GM13976 (cell line): ENCODE data around the gene HMGB1.
"Not testable (repeated sequence)": the region's sequence is repeated elsewhere in the genome, so short reads cannot be mapped to it uniquely, and the experiment has no call there.

Experiments used
- DNase-seq: peaks from one replicate; pipeline ENCODE4 v3.0.0; 2012; ENCODE audit warnings: low spot score
- in situ Hi-C: fragments of 300-500 bp; cut with MboI; formaldehyde crosslinking; loops from one replicate; pipeline ENCODE4 v1.12.0; 2022; ENCODE audit warnings: low sequenced_read_pairs, mixed read lengths, inconsistent platforms; ENCODE audit not compliant: unreplicated experiment
- TF ChIP-seq, protein P1 (sequence below): IDR thresholded peaks from 2 replicates; pipeline ENCODE4 v1.5.1; 2012; ENCODE audit warnings: borderline replicate concordance, mild to moderate bottlenecking; ENCODE audit not compliant: insufficient read depth; ENCODE audit errors: extremely low read depth, missing control alignments, control extremely low read depth

HMGB1 gene

DNA sequence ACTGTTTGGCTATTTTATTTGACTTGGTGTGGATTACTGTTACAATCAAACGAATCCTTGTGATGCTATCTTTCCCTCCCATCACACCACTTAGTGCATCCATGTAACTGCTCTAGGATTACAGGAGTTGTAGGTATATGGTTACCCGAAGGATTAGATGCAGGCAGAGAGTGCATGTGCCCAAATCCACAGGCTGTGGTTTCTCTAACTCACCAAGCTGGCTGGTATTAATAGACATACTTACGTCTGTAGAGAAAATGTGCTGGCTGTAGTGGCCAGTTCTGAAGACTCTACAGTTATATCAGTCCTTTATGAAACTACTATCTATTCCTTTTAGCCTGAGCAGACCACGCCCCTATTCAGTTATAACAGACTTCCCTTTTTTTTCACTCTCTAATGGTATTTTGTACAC lies 1.1 kb upstream of the HMGB1 start:
- no peak for DNase-seq
- in situ Hi-C loops: no loop called here
- TF ChIP-seq, protein P1, sequence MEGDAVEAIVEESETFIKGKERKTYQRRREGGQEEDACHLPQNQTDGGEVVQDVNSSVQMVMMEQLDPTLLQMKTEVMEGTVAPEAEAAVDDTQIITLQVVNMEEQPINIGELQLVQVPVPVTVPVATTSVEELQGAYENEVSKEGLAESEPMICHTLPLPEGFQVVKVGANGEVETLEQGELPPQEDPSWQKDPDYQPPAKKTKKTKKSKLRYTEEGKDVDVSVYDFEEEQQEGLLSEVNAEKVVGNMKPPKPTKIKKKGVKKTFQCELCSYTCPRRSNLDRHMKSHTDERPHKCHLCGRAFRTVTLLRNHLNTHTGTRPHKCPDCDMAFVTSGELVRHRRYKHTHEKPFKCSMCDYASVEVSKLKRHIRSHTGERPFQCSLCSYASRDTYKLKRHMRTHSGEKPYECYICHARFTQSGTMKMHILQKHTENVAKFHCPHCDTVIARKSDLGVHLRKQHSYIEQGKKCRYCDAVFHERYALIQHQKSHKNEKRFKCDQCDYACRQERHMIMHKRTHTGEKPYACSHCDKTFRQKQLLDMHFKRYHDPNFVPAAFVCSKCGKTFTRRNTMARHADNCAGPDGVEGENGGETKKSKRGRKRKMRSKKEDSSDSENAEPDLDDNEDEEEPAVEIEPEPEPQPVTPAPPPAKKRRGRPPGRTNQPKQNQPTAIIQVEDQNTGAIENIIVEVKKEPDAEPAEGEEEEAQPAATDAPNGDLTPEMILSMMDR: no peak

DNA sequence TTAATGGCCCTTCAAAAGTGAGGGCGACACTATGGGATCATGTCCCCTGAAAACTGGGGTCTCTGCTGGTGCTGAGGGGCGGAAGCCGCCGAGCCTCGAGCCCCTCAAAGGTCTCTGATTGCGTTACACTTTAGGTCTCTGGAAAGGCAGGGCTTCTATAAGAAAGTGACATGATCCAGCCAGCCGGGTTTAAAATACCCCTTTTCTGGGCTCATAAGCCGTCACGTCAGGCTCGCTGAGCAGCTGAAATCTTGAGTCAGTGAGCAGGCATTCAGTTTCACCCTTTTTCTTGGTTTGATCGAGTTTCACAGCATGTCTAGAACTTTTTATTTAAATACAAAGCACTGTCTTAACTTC lies 600 bp upstream of the HMGB1 start:
- TF ChIP-seq, protein P1: no peak
- in situ Hi-C loops: no loop called here
- peak; percentile 37 for DNase-seq

DNA sequence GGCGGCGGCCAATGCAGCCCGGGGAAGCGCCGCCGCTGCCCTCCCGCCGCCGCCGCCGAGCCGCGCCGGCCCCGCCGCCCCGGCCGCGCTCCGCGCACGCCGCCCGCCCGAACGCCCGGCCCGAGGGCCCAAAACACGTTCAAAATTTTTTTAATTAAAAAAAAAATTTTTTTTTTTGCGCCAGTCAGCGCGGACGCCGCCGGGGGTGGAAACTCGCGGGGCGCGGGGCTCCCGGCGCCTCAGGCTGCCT lies 468 bp downstream of the HMGB1 start:
- TF ChIP-seq, protein P1: no peak
- in situ Hi-C loops: no loop called here
- DNase-seq: no peak

DNA sequence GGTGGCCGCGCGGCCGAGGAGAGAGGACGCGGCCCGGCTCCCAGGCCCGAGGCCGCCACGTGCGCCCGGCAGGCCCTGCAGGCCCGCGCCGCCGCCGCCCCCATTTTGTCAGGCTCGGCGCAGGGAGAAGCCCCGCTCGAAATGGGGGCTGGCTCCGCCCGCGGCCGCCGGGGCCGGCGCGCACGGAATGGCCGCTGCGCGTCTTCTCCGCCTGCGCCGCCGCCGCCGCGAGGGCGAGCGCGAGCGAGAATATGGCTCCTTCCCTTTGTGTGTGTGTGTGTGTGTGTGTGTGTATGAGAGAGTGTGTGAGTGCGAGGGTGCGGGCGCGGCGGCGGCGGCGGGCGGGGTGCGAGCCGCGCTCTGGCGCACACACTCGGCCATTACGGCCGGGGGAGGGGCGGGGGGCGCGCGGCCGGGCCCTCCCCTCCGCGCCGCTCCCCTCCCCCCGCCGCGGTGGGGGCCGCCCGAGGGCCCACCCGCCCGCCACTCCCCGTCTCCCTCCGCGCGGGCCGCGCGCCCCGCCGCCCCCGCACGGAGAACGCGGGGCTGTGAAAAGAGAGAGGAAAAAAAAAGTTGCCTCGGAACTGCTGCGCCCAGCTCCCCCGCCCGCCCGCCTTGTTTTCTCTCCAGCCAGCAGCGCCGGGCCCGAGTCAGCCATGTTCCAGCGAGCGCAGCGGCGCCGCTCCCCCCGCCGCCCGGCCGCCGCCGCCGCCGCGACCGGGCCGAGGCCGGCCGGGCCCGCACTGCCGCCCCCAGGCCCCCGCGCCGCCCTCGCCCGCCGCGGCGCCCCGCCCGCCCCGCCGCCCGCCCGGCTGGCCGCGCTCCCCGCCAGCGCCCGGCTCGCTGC lies 1.0 kb downstream of the HMGB1 start:
- DNase-seq: peak; percentile 77
- TF ChIP-seq, protein P1: no peak
- in situ Hi-C loops: no loop called here

DNA sequence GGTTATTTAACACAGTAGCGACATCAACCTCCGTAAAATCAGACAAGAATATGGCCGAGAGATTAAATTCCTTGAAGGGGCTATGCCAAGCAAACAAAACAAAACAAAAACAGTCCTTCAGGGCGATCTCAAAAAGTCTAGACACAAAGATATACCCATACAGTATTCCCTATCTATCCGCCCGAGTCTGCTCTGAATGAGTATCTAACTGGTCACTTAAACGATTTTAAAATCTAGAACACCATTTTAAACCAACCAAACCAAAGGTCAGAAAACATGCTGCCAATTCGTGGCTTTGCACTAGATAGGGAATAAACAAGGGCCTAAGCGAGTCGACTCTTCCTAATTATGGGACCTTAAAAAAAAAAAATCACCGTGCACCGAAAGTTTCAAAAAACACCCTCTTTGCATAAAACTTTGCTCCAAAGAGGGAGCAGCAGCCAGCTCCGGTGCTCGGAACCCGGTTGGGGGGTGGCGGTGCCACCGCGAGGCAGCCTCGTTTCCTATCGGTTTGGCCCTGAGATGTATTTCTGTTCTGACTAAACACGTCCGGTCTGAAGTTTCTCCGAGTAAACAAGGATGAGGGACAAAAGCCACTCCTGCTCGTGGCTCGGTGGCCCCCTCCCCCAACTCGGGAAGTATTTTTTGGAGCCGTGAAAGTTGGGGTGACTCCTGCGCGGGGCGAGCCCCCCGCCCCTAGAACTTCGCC lies 1.8 kb downstream of the HMGB1 start:
- DNase-seq: peak; percentile 53
- in situ Hi-C loops: no loop called here

DNA sequence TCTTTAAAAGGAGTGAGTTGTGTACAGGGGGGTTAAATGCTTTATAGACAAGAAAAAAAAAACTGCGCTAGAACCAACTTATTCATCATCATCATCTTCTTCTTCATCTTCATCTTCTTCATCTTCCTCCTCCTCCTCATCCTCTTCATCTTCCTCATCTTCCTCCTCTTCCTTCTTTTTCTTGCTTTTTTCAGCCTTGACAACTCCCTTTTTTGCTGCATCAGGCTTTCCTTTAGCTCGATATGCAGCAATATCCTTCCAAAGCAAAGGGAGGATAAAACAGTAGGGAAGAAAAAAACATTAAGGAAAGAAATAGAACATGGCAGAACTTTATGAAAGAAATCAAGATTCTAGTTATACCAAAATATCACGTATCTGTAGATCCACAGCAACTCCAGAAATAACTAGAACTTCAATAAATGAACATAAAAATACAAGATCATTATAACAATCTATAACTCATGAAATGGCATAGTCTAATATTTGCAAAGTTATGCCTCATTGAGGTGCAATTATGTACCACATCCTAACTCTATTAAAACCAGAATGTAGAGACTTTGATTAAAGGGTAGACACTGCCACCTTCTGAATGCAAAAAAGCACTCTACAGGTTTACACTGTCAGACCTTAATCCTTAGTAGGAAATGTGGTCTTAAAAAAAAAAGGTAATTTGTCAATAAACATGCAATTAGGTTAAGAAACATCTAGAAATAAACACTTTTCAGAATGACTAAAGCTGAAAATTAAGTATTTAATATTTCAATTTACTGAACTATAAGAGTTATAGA lies 4.3 kb downstream of the HMGB1 start:
- DNase-seq, in situ Hi-C loops: not testable (repeated sequence)
- TF ChIP-seq, protein P1: peak; percentile 25

More for the DNA sequence above, 1.8 kb downstream of the HMGB1 start:
- TF ChIP-seq, protein P1: no peak
